Measurements from ENCODE around the gene NIPSNAP3A. TPM values are rescaled to one million over a fixed set of nuclear protein-coding genes. Genes with fewer than 3 reads are reported as not detected.
"Not testable (repeated sequence)": the region's sequence is repeated elsewhere in the genome, so short reads cannot be mapped to it uniquely, and the experiment has no call there.

The NIPSNAP3A gene
- total RNA-seq (2014; rRNA removed; shearing (Covaris generic)) = 25.3 and 27.8 TPM in 2 replicates

- Histone ChIP-seq H3K4me3 (peak within 1 kb of the TSS; percentile 90), H3K36me3 (0 out of 2 replicates have a peak, but pooled peaks cover 5% of the 10 kb centered on the region), H3K27ac (peak within 1 kb of the TSS; percentile 60), H3K4me1 (peaks cover 10% of the 10 kb centered on the region), H3K27me3 (no peaks in the 10 kb centered on the region), H3K9me3 (replicated peaks) (no peaks in the 10 kb centered on the region)
- DNase-seq = peak; percentile 80 to 85
Measured at GRCh38 chr9:104747565-104748358, at the start of gene NIPSNAP3A. TSS of gene NIPSNAP3A (plus strand) at chr9:104747683. CDS start at chr9:104747793, 110 bp downstream.

- Histone ChIP-seq H3K36me3 (no peaks in the 10 kb centered on the region), H3K27me3 (0 out of 2 replicates have a peak, but pooled peaks cover 2% of the 10 kb centered on the region), H3K27ac (no peak overlapping the region), H3K4me1 (no peaks in the 10 kb centered on the region), H3K4me3 (no peak overlapping the region), H3K9me3 (replicated peaks) (no peaks in the 10 kb centered on the region)
- no peak for DNase-seq
Measured at GRCh38 chr9:104700306-104700705, 47.2 kb upstream of the NIPSNAP3A start.

- not testable (repeated sequence) for H3K9me3 ChIP-seq (replicated peaks); H3K4me1 ChIP-seq; H3K36me3 ChIP-seq; H3K4me3 ChIP-seq; H3K27ac ChIP-seq; H3K27me3 ChIP-seq; DNase-seq
Measured at GRCh38 chr9:104708737-104709136, 38.7 kb upstream of the NIPSNAP3A start.

GRCh38 chr9:104711604-104712003 is 35.9 kb upstream of the NIPSNAP3A start:
- H3K36me3 ChIP-seq = no peaks in the 10 kb centered on the region
- no peaks in the 10 kb centered on the region for H3K9me3 ChIP-seq (replicated peaks)
- 0 out of 2 replicates have a peak, but pooled peaks cover 3% of the 10 kb centered on the region for H3K27me3 ChIP-seq
- H3K27ac ChIP-seq = no peak overlapping the region
- DNase-seq = no peak
- no peaks in the 10 kb centered on the region for H3K4me1 ChIP-seq
- H3K4me3 ChIP-seq = no peak overlapping the region

- DNase-seq = peak; percentile 57 to 63
- no peak overlapping the region for H3K4me3 ChIP-seq
Measured at GRCh38 chr9:104725014-104725413, 22.5 kb upstream of the NIPSNAP3A start.

GRCh38 chr9:104738452-104738851 is 9.0 kb upstream of the NIPSNAP3A start:
- no peaks in the 10 kb centered on the region for H3K36me3 ChIP-seq
- H3K27me3 ChIP-seq = no peaks in the 10 kb centered on the region
- H3K4me1 ChIP-seq = no peaks in the 10 kb centered on the region
- H3K27ac ChIP-seq = no peak overlapping the region
- no peaks in the 10 kb centered on the region for H3K9me3 ChIP-seq (replicated peaks)
- no peak for DNase-seq
- no peak overlapping the region for H3K4me3 ChIP-seq

More at GRCh38 chr9:104725014-104725413, 22.5 kb upstream of the NIPSNAP3A start:
- Histone ChIP-seq H3K27ac (no peak overlapping the region), H3K27me3 (no peaks in the 10 kb centered on the region), H3K4me1 (no peaks in the 10 kb centered on the region), H3K36me3 (no peaks in the 10 kb centered on the region), H3K9me3 (replicated peaks) (no peaks in the 10 kb centered on the region)

- Histone ChIP-seq H3K4me3 (no peak overlapping the region), H3K4me1 (no peaks in the 10 kb centered on the region), H3K27ac (no peak overlapping the region), H3K9me3 (replicated peaks) (no peaks in the 10 kb centered on the region), H3K36me3 (no peaks in the 10 kb centered on the region), H3K27me3 (no peaks in the 10 kb centered on the region)
- no peak for DNase-seq
Measured at GRCh38 chr9:104740621-104741020, 6.9 kb upstream of the NIPSNAP3A start.

GRCh38 chr9:104743376-104743985 is 4.0 kb upstream of the NIPSNAP3A start:
- Histone ChIP-seq H3K27me3 (no peaks in the 10 kb centered on the region), H3K9me3 (replicated peaks) (no peaks in the 10 kb centered on the region), H3K27ac (no peak overlapping the region), H3K4me1 (0 out of 2 replicates have a peak, but pooled peaks cover 4% of the 10 kb centered on the region), H3K36me3 (no peaks in the 10 kb centered on the region), H3K4me3 (no peak overlapping the region)
- DNase-seq = peak; percentile 25 to 80

GRCh38 chr9:104745852-104746251 is 1.6 kb upstream of the NIPSNAP3A start:
- no peak overlapping the region for H3K27ac ChIP-seq
- H3K9me3 ChIP-seq (replicated peaks) = no peaks in the 10 kb centered on the region
- DNase-seq = no peak
- H3K36me3 ChIP-seq = no peaks in the 10 kb centered on the region
- peaks cover 10% of the 10 kb centered on the region for H3K4me1 ChIP-seq
- H3K4me3 ChIP-seq = no peak overlapping the region
- no peaks in the 10 kb centered on the region for H3K27me3 ChIP-seq

- no peak overlapping the region for H3K27ac ChIP-seq
- peaks cover 10% of the 10 kb centered on the region for H3K4me1 ChIP-seq
- H3K36me3 ChIP-seq = no peaks in the 10 kb centered on the region
- no peak overlapping the region for H3K4me3 ChIP-seq
- no peaks in the 10 kb centered on the region for H3K9me3 ChIP-seq (replicated peaks)
- no peaks in the 10 kb centered on the region for H3K27me3 ChIP-seq
- DNase-seq = no peak
Measured at GRCh38 chr9:104746285-104746684, 1.2 kb upstream of the NIPSNAP3A start.

GRCh38 chr9:104746798-104747197 is 685 bp upstream of the NIPSNAP3A start:
- Histone ChIP-seq H3K36me3 (0 out of 2 replicates have a peak, but pooled peaks cover 2% of the 10 kb centered on the region), H3K9me3 (replicated peaks) (no peaks in the 10 kb centered on the region), H3K27ac (no peak overlapping the region), H3K4me3 (peak overlapping the region; percentile 90), H3K27me3 (no peaks in the 10 kb centered on the region), H3K4me1 (peaks cover 10% of the 10 kb centered on the region)
- peak in 1 of 2 experiments; percentile 8 for DNase-seq

GRCh38 chr9:104747245-104747564 is 278 bp upstream of the NIPSNAP3A start:
- no peak for DNase-seq
- H3K4me1 ChIP-seq = peaks cover 10% of the 10 kb centered on the region
- H3K9me3 ChIP-seq (replicated peaks) = no peaks in the 10 kb centered on the region
- peak overlapping the region; percentile 90 for H3K4me3 ChIP-seq
- H3K36me3 ChIP-seq = 0 out of 2 replicates have a peak, but pooled peaks cover 5% of the 10 kb centered on the region
- peak overlapping the region; percentile 60 for H3K27ac ChIP-seq
- H3K27me3 ChIP-seq = no peaks in the 10 kb centered on the region

GRCh38 chr9:104748359-104749031 is 1.0 kb downstream of the NIPSNAP3A start:
- peak; percentile 46 to 69 for DNase-seq
- Histone ChIP-seq H3K27ac (peak overlapping the region; percentile 60), H3K36me3 (0 out of 2 replicates have a peak, but pooled peaks cover 5% of the 10 kb centered on the region), H3K4me3 (peak overlapping the region; percentile 90), H3K9me3 (replicated peaks) (no peaks in the 10 kb centered on the region), H3K4me1 (peaks cover 10% of the 10 kb centered on the region), H3K27me3 (no peaks in the 10 kb centered on the region)

- no peaks in the 10 kb centered on the region for H3K9me3 ChIP-seq (replicated peaks)
- no peaks in the 10 kb centered on the region for H3K27me3 ChIP-seq
Measured at GRCh38 chr9:104750185-104750767, 2.8 kb downstream of the NIPSNAP3A start.

More at GRCh38 chr9:104750185-104750767, 2.8 kb downstream of the NIPSNAP3A start:
- H3K27ac ChIP-seq = no peak overlapping the region
- H3K4me3 ChIP-seq = no peak overlapping the region
- peaks cover 10% of the 10 kb centered on the region for H3K4me1 ChIP-seq
- DNase-seq = no peak
- 0 out of 2 replicates have a peak, but pooled peaks cover 9% of the 10 kb centered on the region for H3K36me3 ChIP-seq

All from SJCRH30 (cell line).